Measurements from ENCODE around the gene CXCL17.
"Not testable (repeated sequence)": the region's sequence is repeated elsewhere in the genome, so short reads cannot be mapped to it uniquely, and the experiment has no call there.

CXCL17 gene, protein sequence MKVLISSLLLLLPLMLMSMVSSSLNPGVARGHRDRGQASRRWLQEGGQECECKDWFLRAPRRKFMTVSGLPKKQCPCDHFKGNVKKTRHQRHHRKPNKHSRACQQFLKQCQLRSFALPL

DNA sequence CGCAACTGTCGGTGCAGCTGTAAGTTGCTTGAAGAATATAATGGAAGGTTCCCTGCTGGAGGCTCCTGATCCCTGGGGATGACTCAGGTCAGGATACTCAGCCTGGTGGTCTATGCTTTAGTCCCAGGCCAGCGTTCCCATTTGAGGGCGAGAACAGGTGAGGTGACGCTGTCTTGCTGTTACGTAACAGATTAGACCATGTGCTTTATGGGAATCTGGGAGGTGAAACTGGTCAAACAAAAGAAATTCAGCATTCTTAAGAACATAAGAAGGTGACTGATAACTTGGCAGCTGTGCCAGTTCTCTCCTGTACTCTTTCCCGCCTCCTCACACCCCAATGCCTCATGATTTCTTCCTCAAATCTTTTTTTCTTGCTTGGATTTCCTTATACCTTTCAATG lies at the start of gene CXCL17:
TSS of gene CXCL17 (minus strand) at position 114 of the 400 bp plus-strand sequence. CDS start 114 bp downstream, outside the sequence.
- DNase-seq (ENCODE audit: low read depth in 1 of 2, low spot score in 1 of 2), result no peak
- in situ Hi-C loops (cut with HindIII; ENCODE audit: low pct_unique_long_range_greater_than_20kb, low sequenced_read_pairs), result no loop called here
- no peak for TF ChIP-seq JUND (IDR thresholded peaks at IDR 0.05; ENCODE audit: low read depth)

DNA sequence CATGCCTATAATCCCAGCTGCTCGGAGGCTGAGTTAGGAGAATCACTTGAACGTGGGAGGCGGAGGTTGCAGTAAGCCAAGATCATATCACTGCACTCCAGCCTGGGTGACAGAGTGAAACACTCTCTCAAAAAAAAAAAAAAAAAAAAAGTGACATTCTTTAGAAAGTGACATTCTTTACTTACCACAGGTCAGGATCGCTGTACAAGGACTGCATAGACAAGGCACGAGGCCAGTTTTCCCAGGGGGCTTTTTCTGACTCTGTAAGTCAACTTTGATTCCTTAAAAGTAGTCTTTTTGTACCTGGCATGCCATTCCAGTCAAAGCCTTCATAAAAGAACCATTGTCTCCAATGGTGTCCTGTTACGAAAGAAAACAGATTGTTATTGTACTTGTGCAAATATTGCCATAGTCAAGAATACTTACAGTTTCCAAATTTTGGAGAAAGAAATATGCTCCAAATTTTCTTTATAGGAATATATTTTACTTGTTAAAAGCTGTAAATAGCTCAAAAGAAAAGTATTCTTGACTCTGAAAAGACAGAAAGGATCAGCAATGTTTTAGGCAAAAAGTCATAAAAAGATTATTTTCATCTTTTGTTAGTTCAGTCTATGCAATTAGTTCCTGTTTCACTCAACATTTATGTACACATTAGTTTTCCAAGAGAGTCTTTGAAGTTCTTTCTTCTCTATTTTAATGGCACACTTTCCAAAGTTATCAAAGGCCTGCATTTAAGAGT lies 46.2 kb upstream of the CXCL17 start:
- TF ChIP-seq JUND (IDR thresholded peaks at IDR 0.05; ENCODE audit: low read depth), result no peak
- in situ Hi-C loops (cut with HindIII; ENCODE audit: low pct_unique_long_range_greater_than_20kb, low sequenced_read_pairs), result no loop called here
- peak in 1 of 2 experiments; percentile 13 for DNase-seq (ENCODE audit: low read depth in 1 of 2, low spot score in 1 of 2)

DNA sequence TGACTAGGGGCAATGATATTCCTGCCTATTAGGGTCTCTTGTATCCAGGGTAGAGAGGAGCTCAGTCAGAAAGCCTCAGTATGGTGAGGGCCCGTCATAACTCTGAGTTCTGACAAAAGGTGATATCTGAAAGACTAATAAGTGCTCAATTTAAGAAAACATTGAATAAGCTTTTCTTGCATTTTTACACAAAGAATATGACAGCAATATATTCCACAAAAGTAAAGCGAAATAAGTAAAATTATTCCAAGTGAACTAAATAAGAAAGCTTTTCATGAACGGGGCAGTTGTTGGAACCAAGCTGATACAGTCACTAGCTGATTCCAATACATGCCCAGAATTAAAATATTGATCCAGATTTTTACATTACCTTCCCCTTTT lies 45.0 kb upstream of the CXCL17 start:
- no peak for DNase-seq (ENCODE audit: low read depth in 1 of 2, low spot score in 1 of 2)
- in situ Hi-C loops (cut with HindIII; ENCODE audit: low pct_unique_long_range_greater_than_20kb, low sequenced_read_pairs), result no loop called here

DNA sequence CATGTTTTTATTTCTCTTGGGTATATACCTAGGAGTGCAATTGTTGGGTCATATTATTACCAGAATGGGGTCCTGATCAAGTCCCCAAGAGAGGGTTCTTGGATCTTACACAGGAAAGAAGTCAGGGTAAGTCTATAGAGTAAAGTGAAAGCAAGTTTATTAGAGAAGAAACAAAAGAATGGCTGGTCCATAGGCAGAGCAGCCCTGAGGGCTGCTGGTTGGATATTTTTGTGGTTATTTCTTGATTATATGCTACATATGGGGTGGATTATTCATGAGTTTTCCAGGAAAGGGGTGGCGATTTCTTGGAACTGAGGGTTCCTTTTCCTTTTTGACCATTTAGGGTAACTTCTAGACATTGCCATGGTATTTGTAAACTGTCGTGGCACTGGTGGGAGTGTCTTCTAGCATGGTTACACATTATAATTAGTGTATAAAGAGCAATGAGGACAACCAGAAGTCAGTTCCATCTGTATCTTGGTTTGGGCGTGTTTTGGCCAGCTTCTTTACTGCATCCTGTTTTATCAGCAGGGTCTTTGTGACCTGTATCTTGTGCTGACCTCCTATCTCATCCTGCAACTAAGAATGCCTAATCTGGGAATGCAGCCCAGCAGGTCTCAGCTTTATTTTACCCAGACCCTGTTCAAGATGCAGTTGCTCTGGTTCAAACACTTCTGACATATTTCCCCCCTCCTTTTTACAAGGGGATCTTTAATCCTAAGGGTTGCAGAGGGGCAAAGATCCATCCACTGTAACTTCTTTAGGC lies 44.5 kb upstream of the CXCL17 start:
- in situ Hi-C loops (cut with HindIII; ENCODE audit: low pct_unique_long_range_greater_than_20kb, low sequenced_read_pairs), result no loop called here
- no peak for DNase-seq (ENCODE audit: low read depth in 1 of 2, low spot score in 1 of 2)
- TF ChIP-seq JUND (IDR thresholded peaks at IDR 0.05; ENCODE audit: low read depth), result no peak

More for the DNA sequence above, 45.0 kb upstream of the CXCL17 start:
- TF ChIP-seq JUND (IDR thresholded peaks at IDR 0.05; ENCODE audit: low read depth), result no peak

DNA sequence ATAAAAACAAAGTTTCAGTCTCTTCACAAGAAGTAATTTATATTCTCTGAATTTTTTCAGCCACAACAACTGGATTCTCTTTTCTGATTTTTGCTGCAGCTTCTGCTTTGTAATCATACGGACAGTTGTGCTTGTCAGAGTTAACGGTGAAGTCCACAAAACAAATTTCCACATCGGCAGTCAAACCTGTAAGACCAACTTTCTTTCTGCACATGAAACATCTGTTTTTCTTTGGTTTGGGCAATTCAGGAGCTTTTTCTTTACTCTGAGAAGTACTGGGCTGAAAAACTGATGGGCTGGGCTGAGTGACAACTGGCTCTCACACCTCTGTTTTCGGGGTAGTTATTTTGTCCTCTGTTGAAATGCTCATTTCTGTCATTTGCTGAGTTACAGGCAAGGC lies 42.3 kb upstream of the CXCL17 start:
- DNase-seq (ENCODE audit: low read depth in 1 of 2, low spot score in 1 of 2); in situ Hi-C loops (cut with HindIII; ENCODE audit: low pct_unique_long_range_greater_than_20kb, low sequenced_read_pairs): not testable (repeated sequence)

DNA sequence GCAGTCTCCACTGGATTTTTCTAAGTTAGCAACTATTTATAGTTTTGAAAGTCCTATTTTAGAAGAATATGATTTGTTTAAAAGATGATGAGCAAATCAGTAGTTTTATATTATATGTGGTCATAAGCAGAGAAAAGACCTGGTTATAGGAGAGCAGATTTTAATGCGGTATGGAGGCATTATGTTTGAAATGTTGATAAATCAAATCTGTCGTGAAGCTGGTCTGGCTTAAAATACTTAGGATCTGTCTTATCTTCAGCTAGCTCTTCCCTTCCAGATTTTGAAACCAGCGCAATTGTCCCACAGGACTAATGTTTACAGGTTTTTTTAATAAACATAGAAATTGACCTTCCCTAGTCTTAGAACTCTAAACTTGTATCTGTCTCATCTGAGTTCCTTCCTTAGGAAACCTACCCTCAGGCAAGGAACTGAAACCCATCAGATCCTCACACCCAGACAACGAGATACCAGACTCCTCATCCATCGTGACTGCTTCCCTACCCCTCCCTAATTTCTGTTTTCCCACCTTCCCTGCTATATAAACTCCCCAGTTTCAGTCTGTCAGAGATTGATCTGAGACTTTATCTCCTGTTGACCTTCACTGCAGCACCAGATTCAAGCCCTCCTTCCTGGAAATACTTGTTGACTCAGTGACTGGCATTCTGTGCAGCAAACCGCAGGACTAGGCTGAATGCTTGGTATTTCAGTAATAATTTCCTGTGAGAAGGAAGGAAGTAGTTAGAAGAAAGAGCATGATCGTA lies 37.8 kb upstream of the CXCL17 start:
- in situ Hi-C loops (cut with HindIII; ENCODE audit: low pct_unique_long_range_greater_than_20kb, low sequenced_read_pairs), result no loop called here
- TF ChIP-seq JUND (IDR thresholded peaks at IDR 0.05; ENCODE audit: low read depth), result no peak
- DNase-seq (ENCODE audit: low read depth in 1 of 2, low spot score in 1 of 2), result peak in 1 of 2 experiments; percentile 48

DNA sequence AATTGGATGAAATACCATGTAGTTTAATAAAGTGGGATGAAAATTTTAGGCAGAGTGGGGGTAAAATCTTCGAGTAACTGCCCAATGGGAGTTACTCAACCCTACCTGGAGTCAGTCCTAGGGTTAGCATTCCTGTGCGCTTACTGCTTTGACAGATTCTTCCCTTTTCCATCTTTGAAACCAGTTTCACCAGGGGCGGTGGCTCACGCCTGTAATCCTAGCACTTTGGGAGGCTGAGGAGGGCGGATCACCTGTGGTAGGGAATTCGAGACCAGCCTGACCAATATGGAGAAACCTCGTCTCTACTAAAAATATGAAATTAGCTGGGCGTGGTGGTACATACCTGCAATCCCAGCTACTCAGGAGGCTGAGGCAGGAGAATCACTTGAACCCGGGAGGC lies 37.0 kb upstream of the CXCL17 start:
- TF ChIP-seq JUND (IDR thresholded peaks at IDR 0.05; ENCODE audit: low read depth), result no peak
- DNase-seq (ENCODE audit: low read depth in 1 of 2, low spot score in 1 of 2), result no peak
- in situ Hi-C loops (cut with HindIII; ENCODE audit: low pct_unique_long_range_greater_than_20kb, low sequenced_read_pairs), result no loop called here

DNA sequence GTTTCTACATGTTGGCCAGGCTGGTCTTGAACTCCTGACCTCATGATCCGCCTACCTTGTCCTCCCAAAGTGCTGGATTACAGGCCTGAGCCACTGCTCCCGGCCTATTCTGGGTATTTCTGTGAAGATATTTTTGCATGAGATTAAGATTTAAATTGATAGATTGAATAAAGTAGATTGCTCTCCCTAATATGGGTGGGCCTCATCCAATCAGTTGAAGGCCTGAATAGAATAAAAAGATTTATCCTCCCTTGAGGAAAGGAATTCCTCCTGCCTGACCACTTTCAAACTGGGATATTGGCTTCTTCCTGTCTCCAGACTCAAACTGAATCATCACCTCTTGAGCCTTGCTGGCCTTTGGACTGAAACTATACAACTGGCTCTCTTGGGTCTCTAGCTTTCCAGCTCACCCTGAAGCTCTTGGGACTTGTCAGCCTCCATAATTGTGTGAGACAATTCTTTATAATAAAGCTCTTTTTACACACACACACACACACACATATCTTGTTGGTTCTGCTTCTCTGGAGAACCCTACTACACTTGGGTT lies 36.1 kb upstream of the CXCL17 start:
- no peak for TF ChIP-seq JUND (IDR thresholded peaks at IDR 0.05; ENCODE audit: low read depth)
- DNase-seq (ENCODE audit: low read depth in 1 of 2, low spot score in 1 of 2), result no peak
- in situ Hi-C loops (cut with HindIII; ENCODE audit: low pct_unique_long_range_greater_than_20kb, low sequenced_read_pairs), result no loop called here

DNA sequence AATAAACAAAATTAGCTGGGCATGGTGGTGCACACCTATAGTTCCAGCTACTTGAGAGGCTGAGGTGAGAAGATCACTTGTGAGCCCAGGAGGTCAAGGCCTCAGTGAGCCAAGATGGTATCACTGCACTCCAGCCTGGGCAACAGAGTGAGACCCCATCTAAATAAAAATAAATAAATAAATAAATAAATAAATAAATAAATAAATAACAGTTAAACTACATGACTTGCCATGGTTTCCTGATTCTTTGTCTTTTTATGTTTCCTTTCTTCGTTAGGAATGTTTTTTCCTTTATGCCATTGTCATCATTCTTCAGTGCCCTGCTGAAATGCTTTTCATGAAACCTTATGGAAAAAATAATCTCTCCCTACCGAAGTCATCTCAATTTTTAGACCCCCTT lies 35.2 kb upstream of the CXCL17 start:
- in situ Hi-C loops (cut with HindIII; ENCODE audit: low pct_unique_long_range_greater_than_20kb, low sequenced_read_pairs), result no loop called here
- TF ChIP-seq JUND (IDR thresholded peaks at IDR 0.05; ENCODE audit: low read depth), result no peak
- no peak for DNase-seq (ENCODE audit: low read depth in 1 of 2, low spot score in 1 of 2)

DNA sequence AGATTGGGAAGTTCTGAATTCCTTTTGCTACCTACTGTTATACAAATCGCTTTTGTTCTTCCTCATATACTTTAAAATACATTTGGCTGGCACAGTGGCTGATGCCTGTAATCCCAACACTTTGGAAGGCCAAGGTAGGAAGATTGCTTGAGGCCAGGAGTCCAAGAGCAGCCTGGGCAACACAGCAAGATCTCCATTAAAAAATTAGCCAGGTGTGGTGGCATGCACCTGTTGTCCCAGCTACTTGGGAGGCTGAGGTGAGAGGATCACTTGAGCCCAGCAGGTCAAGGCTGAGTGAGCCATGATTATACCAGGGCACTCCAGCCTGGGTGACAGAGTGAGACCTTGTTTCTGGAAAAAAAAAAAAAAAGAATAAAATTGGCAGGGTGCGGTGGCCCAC lies 34.4 kb upstream of the CXCL17 start:
- no peak for DNase-seq (ENCODE audit: low read depth in 1 of 2, low spot score in 1 of 2)
- no peak for TF ChIP-seq JUND (IDR thresholded peaks at IDR 0.05; ENCODE audit: low read depth)
- in situ Hi-C loops (cut with HindIII; ENCODE audit: low pct_unique_long_range_greater_than_20kb, low sequenced_read_pairs), result no loop called here

DNA sequence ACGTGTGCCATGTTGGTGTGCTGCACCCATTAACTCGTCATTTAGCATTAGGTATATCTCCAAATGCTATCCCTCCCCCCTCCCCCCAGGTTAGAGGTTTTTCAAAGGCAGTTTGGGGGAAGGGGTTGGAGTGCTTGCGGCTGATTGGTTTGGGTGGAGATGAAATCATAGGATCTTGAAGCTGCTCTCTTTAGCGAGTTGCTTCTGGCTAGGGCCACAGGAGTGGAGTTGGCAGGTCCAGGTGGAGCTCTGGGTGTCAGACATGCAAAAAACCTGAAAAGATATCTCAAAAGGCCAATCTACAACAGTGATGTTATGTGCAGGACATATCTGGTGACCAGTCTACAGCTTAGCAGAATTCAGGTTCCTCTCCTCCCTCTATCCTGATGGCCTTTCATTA lies 32.6 kb upstream of the CXCL17 start:
- no peak for TF ChIP-seq JUND (IDR thresholded peaks at IDR 0.05; ENCODE audit: low read depth)
- DNase-seq (ENCODE audit: low read depth in 1 of 2, low spot score in 1 of 2), result no peak
- in situ Hi-C loops (cut with HindIII; ENCODE audit: low pct_unique_long_range_greater_than_20kb, low sequenced_read_pairs), result no loop called here

DNA sequence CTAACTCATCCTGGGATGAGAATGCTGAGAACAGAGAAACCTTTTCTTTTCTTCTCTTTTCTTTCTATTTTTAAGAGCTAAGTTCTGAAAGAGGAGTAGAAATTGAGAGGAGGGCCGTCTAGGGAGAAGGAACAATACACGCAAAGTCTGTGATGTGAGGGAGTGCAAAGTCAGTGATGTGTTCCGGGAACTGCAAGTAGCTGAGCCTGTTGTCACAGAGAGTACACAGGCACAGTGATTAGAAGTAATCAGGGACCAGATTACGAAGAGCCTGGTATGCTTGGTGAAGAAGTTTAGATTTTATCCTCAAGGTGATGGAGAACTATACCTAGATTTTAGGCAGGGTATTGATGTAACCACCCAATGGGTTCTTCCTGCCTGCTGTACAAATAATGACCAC lies 32.0 kb upstream of the CXCL17 start:
- in situ Hi-C loops (cut with HindIII; ENCODE audit: low pct_unique_long_range_greater_than_20kb, low sequenced_read_pairs), result no loop called here
- DNase-seq (ENCODE audit: low read depth in 1 of 2, low spot score in 1 of 2), result no peak
- TF ChIP-seq JUND (IDR thresholded peaks at IDR 0.05; ENCODE audit: low read depth), result no peak
